NCI-H510A treated with DMSO at 0.1 percent for 48 hours (cell line): Measurements from ENCODE around the gene GNE.
"Not testable (repeated sequence)": the region's sequence is repeated elsewhere in the genome, so short reads cannot be mapped to it uniquely, and the experiment has no call there.

Source experiments
- DNase-seq: peaks from one replicate; lab custom pipeline; 2025; lab: John Stamatoyannopoulos, UW

Gene GNE

DNA sequence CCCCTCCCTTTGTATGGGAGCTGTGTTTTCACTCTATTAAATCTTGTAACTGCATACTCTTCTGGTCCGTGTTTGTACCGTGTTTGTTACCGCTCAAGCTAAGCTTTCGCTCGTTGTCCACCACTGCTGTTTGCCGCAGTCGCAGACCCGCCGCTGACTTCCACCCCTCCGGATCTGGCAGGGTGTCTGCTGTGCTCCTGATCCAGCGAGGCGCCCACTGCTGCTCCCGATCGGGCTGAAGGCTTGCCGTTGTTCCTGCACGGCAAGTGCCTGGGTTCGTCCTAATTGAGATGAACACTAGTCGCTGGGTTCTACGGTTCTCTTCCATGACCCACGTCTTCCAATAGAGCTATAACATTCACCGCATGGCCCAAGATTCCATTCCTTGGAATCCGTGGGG, 6.6 kb upstream of the GNE start:
- no peak for DNase-seq

DNA sequence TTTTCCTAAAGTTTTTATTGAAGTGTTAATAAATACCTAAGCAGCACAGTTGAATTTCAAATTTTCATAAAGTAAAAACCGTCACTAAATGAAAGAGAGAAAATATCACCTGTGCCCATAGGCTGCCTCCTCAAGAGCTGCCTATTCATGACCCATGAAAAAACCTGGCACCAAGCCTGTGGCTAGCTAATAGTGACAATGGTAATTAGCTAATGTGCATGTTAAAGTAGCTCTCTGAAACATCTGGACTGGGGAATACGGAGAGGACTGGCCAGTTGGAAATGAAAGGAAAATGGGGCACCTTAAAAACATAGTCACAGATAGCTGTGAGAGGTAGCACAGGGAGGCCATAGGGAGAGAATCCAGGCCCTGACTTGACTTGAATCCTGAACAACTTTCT, 5.4 kb upstream of the GNE start:
- peak; percentile 22 for DNase-seq

DNA sequence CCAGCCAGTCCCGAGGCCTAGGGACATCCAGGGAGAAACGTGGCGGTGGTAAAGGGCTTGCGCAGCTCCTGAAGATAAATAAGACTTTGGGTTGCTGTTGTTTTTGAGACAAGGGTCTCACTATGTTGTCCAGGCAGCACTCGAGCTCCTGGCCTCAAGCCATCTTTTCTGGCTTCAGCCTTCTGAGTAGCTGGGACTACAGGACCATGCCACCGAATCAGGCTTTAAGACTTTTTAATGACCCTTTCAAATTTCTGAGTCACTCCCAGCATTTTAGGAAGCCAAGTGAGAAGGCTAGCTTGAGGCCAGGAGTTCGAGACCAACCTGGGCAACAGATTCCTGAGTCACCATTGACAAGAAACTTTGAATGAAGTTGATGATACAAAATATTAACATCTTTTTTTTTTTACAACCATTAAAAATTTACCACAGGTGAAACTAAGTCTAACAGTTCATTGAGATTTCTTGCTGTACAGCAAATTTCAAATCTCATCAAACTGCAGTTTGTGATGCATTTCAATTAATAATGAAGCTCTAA, 817 bp upstream of the GNE start:
- DNase-seq = no peak

DNA sequence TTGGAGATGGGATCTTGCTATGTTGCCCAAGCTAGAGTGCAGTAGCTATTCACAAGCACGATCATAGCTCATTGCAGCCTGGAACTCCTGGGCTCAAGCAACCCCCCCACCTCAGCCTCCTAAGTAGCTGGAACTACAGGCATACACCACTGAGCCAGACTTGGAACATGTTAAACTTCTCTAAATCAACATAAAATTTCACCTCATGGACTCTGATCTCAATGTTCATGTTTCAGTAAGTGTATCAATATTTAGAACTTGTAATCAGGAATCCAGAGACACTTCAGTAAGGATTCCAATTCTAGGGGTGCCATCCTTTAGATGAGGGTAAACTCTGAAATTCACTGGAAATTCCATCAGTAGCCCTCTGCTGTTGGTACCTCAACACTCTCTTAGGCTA, 6.8 kb downstream of the GNE start:
- no peak for DNase-seq

DNA sequence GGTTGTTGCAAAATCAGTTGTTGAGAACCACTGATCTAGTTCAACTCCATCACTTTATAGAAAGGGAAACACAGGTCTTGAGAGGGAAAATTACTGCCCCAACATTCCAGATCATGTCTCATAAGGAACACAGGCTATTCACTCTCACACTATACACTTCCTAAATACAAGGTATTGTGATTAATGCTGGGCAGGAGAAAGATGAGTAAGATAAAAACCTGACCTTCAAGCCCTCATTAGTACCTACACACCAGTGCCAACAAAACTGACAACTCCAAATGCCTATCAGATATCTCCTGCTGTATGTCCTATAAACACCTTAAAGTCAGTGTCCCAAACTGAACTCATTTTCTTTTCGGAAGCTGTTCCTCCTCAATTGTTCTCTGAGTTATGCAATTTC, 8.2 kb downstream of the GNE start:
- no peak for DNase-seq

DNA sequence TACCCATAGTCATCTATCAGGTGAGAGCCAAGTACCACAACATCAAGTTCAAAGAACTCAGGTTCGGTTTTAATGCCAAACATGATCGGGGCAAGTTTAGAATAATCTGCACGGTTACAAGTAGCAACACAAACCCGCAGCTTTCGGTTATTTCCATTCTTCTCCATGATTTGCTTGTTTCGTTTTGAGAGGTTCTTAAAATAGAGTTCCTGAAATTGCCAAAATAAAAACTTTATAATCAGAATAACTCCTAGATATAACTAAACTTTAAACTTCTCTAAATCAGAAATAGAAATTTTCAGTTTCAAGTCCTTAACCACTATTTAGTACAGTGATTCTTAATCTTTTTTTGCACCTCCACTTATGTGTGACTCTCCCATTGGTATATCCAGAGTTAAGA, 9.1 kb downstream of the GNE start:
- DNase-seq = no peak

DNA sequence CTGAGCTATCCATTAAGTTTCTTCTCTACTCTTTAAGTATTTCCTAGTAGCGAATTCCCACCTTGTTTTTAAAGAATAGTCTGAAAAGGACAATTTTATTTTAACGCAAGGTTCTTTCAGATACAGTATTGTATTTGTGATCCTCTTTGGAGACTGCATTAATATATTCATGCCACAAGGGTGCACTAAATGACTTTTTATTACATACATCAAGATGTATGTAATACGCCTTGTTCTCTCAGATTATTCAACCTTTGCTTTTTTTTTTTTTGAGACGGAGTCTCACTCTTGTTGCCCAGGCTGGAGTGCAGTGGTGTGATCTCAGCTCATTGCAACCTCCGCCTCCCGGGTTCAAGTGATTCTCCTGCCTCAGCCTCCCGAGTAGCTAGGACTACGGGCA, 10.2 kb downstream of the GNE start:
- peak; percentile 2 for DNase-seq

DNA sequence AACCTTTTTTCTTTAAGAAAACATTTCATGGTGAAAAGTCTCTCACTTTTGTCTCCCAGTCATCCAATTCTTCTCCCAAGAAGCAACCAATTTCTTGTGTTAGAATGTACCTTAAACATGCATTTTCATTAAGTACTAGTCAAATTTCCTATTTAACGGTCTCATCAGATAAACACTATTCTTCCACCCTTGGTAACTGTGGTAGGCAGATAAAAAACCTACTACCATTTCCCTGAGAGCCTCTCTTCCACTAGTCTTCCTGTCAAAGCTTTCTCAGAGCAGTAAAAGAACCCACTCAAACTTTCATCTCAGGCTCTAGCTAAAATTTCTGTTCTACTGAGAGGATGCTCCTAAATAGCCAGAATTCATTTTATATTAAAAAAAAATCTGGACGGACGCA, 10.9 kb downstream of the GNE start:
- no peak for DNase-seq

DNA sequence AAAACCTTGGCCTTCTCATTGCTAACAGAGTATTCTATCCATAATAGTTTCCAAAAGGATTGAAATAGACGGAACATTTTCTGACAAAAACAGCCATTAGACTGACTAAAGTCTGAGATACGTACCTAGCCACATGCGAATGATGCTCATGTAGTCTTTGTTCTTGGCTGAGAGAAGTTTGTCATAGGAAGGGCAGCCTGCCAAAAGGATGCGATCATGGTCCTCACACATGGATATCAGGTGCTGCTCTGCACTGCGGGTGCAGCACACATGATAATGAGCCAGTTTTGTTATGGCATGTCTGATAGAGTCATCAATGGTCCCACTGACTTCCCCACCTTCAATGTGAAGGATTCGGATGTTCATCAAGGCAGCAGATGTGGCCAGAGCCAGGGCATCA, 12.3 kb downstream of the GNE start:
- DNase-seq = no peak

DNA sequence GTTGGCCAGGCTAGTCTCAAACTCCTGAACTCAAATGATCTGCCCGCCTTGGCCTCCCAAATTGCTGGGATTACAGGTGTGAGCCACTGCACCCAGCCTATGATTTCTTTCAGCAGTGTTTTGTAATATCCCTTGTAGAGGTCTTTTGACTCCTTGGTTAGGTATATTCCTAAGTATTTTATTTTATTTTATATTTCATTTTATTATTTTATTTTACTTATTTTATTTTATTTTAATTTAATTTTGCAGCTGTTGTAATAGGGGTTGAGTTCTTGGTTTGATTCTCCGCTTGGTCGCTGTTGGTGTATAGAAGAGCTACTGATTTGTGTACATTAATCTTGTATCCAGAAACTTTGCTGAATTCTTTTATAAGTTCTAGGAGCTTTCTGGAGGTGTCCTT, 18.6 kb downstream of the GNE start:
- not testable (repeated sequence) for DNase-seq

DNA sequence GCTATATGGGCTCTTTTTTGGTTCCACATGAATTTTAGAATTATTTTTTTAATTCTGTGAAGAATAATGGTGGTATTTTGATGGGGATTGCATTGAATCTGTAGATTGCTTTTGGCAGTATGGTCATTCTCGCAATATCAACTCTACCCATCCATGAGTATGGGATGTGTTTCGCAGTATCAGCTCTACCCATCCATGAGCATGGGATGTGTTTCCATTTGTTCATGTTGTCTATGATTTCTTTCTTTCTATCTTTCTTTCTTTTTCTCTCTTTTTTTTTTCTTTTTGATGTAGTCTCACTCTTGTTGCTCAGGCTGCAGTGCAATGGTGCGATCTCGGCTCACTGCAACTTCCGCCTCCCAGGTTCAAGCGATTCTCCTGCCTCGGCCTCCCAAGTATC, 19.0 kb downstream of the GNE start:
- not testable (repeated sequence) for DNase-seq

DNA sequence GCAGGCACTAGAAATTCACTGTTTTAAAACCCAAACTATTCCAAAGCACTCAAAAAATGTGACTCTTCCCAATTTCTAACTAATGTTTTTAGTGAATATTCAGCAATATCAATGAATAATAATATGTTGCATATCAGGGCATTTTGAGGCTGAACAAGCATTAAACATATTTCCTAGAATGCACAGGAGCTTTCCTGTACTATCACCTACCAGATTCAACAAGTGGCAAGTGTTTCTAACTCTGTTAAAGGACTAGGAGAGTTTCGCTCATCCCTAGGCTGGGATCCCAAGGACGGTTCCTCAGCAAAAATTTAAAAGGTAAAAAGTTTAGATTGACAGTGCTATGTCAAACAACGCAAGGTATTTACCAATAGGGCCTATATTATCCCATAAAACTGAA, 21.0 kb downstream of the GNE start:
- DNase-seq = no peak

DNA sequence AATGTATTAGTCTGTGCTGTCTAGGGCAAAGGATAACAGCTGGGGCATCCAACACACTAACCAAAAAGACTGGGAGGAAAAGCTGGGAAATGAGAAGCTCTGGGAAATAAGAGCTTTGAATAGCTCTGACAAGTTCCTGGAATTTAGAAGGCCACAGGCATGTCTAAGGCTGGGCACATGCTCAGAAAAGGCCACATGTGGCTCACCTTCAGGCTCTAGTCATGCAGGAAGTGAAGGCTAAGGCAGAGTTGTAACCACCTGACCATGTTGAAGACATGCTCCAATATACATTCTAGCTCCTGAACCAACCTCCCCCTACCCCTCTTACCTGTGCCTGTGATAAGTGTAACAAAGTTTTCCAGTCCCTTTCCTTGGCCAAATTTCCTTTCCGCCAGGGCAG, 35.8 kb downstream of the GNE start:
- no peak for DNase-seq

DNA sequence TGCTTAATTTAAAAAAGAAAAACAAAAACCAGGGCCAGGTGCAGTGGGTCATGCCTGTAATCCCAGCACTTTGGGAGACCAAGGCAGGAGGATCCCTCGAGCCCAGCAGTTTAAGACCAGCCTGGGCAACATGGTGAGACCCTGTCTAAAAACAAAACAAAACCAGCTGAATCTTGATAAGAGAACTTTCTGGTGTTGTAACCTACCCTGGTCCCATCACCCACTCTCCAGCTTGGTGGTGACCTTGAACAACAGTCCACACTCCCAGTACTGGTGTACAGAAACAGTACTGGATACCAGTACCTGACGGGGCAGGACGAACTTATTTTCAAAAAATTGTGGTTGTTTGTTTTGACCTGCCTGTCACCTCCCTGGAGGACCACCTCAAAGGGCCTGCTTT, 36.6 kb downstream of the GNE start:
- DNase-seq = no peak

DNA sequence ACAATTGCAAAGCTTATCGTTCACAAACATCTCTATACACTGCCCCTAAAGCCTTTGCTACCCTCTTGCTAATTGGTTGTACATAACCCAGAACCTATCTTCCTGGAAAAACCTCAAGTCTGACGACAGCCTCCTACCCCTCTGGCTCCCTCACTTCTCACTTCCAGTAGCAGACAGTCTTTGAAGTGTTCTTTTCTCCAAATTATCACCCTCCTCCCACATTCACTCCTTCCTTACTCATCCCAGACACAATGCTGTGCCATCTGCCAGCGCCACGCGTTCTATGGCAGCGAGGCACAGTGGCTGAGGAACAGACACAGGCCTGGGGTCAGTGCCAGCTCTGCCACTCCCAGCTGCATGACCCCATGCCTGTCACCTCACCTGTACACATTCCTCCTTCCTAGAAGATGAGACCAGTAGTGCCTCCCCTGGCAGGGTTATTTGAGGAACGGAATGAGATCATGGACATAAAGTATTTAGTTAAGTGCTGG, 39.8 kb downstream of the GNE start:
- no peak for DNase-seq

DNA sequence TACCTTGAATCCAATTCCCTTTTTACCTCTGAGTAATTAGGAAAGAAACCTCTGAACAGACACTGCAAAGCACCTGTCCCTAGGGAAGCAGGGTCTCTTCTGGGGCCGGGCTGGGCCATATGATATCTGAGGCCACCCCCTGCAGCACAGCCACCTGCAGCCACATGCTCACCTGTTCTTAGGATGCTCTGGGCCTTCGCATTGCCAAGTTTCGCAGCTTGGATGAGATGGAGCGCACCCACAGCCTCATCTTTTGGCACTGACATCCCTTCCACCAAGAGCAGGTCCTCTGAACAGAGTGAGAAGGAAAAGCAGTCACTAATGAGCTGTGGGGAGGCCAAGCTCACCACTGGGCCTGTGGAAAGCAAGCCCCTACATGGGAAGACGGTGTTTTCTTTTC, 40.2 kb downstream of the GNE start:
- DNase-seq = no peak

DNA sequence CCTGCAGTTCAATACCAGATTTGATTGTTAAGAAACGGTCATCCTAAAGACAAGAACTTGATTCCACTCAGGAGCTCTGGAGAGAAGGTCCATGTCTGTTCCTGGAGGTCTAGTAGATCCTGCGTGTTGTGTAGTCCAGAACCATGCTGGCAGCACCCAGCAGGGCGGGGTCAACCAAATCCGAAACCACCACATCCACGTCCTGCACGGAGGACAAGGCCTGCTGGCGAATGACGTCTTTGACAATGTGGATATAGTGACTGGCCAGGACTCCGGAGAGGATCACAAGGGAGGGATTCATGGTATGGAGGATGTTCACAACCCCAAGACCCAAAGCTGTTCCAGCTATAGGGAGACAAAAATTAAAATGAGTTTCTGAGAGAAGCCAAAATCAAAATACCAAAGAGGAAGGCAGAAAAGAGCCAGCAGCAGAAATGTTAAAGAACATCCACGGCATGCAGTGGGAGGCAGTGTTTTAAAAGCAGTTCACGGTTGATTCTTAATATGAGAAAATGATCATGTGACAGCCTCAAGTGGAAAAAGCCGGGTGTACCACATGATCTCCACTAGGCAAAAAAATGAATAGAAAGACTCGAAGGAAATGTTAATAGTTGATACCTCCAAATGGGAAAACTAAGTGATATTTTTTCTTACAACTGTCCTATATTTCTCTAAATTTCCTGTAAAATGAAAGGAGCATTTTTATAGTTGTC, 40.8 kb downstream of the GNE start:
- no peak for DNase-seq

DNA sequence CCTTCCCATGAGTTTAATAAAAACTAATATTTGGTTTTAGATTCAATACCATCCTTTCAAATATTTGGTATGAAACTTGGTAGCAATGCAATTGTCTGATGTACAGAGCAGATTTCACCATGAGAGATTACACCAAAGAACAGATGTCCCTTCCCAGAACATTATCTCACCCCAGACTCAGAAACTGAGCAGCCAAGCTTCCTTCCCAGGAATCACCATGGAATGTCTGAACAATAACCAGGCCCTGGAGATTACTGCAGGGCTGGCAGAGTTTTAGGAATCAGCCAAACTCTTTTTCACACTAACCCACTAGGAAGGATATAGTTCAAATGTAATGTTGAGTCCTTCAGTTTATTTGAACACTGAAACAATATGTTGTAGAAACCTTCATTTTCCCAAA, 43.7 kb downstream of the GNE start:
- no peak for DNase-seq

DNA sequence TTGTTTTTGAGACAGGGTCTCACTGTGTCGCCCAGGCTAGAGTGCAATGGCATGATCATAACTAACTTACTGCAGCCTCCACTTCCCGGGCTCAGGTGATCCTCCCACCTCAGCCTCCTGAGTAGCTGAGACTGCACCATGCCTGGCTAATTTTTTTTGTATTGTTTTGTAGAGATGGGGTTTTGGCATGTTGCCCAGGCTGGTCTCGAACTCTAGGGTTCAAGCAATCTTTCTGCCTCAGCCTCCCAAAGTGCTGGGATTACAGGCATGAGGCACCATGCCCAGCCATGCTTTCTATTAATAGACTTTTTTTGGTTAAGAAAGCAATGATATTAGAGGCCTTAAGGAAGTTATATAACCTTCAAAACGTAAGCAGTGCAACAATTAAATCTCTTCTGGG, 44.3 kb downstream of the GNE start:
- no peak for DNase-seq

DNA sequence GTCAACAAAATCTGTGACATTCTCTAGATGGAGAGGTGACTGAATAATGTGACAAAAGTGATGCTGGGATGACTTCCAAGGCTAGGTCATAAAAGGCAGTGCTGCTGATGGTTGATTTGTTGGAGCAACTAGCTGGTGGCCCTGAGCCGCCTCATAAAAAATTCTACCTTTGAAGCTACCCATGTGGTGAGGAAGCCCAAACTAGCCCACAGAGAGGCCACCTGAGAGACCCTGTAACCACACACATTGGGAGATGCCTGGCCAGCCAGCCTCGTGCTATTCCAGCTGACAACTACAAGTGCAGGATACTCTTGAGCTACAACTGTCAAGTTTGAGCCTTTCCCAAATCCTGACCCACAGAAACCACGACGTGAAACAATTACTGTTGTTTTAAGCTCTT, 44.9 kb downstream of the GNE start:
- DNase-seq = no peak

DNA sequence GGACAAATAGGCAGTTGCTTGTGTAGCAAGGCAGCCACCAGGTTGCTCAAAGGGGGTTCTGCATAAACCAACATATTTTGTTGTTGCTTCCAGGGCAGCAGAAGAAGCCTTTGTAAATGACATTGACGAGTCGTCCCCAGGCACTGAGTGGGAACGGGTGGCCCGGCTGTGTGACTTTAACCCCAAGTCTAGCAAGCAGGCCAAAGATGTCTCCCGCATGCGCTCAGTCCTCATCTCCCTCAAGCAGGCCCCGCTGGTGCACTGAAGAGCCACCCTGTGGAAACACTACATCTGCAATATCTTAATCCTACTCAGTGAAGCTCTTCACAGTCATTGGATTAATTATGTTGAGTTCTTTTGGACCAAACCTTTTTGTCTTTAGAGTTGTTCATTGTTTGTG, 46.7 kb downstream of the GNE start:
- no peak for DNase-seq

DNA sequence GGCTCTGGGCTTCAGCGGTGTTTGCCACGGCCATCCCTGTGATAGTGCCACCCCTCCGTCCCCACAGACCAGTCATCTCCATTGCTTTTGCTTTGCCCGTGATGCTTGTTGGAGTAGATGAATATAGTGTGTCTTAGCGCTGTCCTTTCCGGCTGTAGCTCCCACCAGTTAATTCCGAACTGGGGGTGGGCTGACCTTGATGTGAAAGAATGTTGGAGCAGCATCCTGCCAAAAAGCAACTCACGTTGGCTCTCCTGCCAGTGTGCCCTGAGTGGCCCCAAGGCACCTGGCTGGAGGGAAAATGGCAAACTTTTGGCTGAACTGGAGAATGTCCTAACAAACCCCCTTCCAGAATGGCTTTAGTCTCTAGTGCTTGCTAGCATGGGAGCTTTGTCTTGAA, 47.5 kb downstream of the GNE start:
- DNase-seq = no peak

DNA sequence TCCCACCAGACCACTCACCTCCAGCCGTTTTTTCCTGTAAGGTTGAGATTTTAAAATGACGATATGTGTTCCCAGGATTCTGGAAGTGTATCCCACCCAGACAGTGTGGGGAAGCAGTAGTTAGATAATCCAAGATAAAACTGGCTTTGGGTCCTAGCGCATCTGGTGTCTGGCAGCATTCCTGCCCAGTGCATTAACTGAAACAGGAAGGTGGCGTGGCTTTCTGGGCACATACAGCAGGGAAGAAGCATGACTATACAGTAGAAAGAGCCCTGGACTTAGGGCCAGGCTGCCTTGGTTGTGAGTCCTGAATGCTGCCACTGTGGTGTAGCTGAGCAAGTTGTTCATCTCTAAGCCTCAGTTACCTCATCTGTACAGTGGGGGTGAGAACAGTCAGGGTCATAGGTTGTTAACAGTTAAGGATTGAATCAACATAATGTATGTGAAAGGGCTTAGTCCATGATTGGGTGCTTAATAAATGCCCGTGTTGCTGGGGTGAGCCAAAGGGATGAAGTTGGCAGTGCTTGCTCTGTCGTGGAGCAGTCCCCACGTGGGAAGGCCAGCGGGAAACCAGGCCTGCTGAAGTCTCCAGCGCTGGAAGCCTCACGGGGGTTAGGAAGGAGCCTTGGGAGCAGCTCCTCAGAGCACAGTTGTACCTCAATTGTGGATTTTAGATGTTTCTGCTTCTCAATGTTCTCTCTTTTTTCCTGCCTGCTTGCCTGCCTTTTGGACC, 49.6 kb downstream of the GNE start:
- DNase-seq = no peak
